IgD-negative memory B cell (primary cell): ENCODE measurements around the gene ZBTB24. TPM values are rescaled to one million over a fixed set of nuclear protein-coding genes. Genes with fewer than 3 reads are reported as not detected.

Experiments
- H3K27ac Mint-ChIP-seq, 3 donors: one replicate each; pipeline ENCODE4 v1.8.0; 2020 to 2022; ENCODE audit warnings: mild to moderate bottlenecking in 3 of 3, mixed read lengths in 3 of 3, moderate library complexity in 1 of 3
- H3K27me3 Mint-ChIP-seq: one replicate; pipeline ENCODE4 v1.8.0; 2021; ENCODE audit warnings: mixed read lengths
- H3K36me3 Mint-ChIP-seq: one replicate; pipeline ENCODE4 v1.8.0; 2020; ENCODE audit warnings: mild to moderate bottlenecking, mixed read lengths
- H3K4me1 Mint-ChIP-seq, 3 donors: one replicate each; pipeline ENCODE4 v1.8.0; 2020 to 2022; ENCODE audit warnings: mixed read lengths in 3 of 3, mild to moderate bottlenecking in 1 of 3
- H3K4me3 Mint-ChIP-seq, 4 donors: one replicate each; pipeline ENCODE4 v1.8.0; 2020 to 2022; ENCODE audit warnings: mild to moderate bottlenecking in 4 of 4, mixed read lengths in 4 of 4, moderate library complexity in 3 of 4
- H3K9me3 Mint-ChIP-seq, 3 donors: one replicate each; pipeline ENCODE4 v1.8.0; 2020 to 2021; ENCODE audit warnings: mixed read lengths in 3 of 3, mild to moderate bottlenecking in 1 of 3
- polyA plus RNA-seq: library from polyadenylated mRNA; unstranded; fragments of 300-500 nt; fragmentation: Illumina TruSeq; gene quantifications from one replicate; pipeline ENCODE4 v1.2.3, GENCODE V29; 2021

Gene ZBTB24
- polyA plus RNA-seq, 1 donor from 2014 or later: 15.5 TPM

GRCh38 chr6:109445382-109445781 is 37.6 kb downstream of the ZBTB24 start:
- Mint-ChIP-seq H3K27me3 (no peaks in the 10 kb centered on the region), H3K36me3 (no peaks in the 10 kb centered on the region), H3K4me1 (peaks cover 32 to 36% (median 34%) of the 10 kb centered on the region in 3 donors), H3K4me3 (peak overlapping the region in 1 of 4 donors; percentile 99), H3K9me3 (no peaks in the 10 kb centered on the region), H3K27ac (peak overlapping the region in 1 of 3 donors; percentile 99)

GRCh38 chr6:109443425-109443950 is 39.5 kb downstream of the ZBTB24 start:
- Mint-ChIP-seq H3K27me3 (no peaks in the 10 kb centered on the region), H3K27ac (peak overlapping the region; percentile 73 to 99 (median 73)), H3K4me3 (peak overlapping the region in 2 of 4 donors; percentile 72 to 99), H3K9me3 (no peaks in the 10 kb centered on the region), H3K4me1 (peaks cover 23 to 33% (median 30%) of the 10 kb centered on the region in 3 donors), H3K36me3 (no peaks in the 10 kb centered on the region)

- Mint-ChIP-seq H3K36me3 (no peaks in the 10 kb centered on the region), H3K9me3 (no peaks in the 10 kb centered on the region), H3K27ac (peak overlapping the region; percentile 88 to 99 (median 96)), H3K4me3 (peak overlapping the region; percentile 73 to 99 (median 92)), H3K27me3 (no peaks in the 10 kb centered on the region), H3K4me1 (peaks cover 19 to 25% (median 24%) of the 10 kb centered on the region in 3 donors)
These were observed 40.6 kb downstream of the ZBTB24 start for GRCh38 chr6:109442393-109442924.

- Mint-ChIP-seq H3K27ac (peak overlapping the region; percentile 96 to 99 (median 98)), H3K27me3 (no peaks in the 10 kb centered on the region), H3K4me1 (peaks cover 19 to 22% (median 20%) of the 10 kb centered on the region in 3 donors)
These were observed 41.8 kb downstream of the ZBTB24 start for GRCh38 chr6:109441069-109441816.

GRCh38 chr6:109440331-109441068 is 42.5 kb downstream of the ZBTB24 start, which contains the start of the genes PPIL6 and SMPD2:
Gene PPIL6 (minus strand): TSS chr6:109440628. CDS start chr6:109440590, 38 bp downstream.
Gene SMPD2 (plus strand): TSS chr6:109440724. CDS start chr6:109441122, 398 bp downstream.
- Mint-ChIP-seq H3K9me3 (no peaks in the 10 kb centered on the region), H3K27me3 (no peaks in the 10 kb centered on the region), H3K4me1 (peaks cover 19 to 22% (median 20%) of the 10 kb centered on the region in 3 donors), H3K36me3 (no peaks in the 10 kb centered on the region), H3K27ac (peak within 1 kb of the TSS; percentile 96 to 99 (median 98)), H3K4me3 (peak within 1 kb of the TSS; percentile 91 to 99 (median 94))

More at GRCh38 chr6:109441069-109441816, 41.8 kb downstream of the ZBTB24 start:
- Mint-ChIP-seq H3K36me3 (no peaks in the 10 kb centered on the region), H3K4me3 (peak overlapping the region; percentile 91 to 99 (median 94)), H3K9me3 (no peaks in the 10 kb centered on the region)

GRCh38 chr6:109436041-109436440 is 47.0 kb downstream of the ZBTB24 start:
- H3K9me3 Mint-ChIP-seq: no peaks in the 10 kb centered on the region

GRCh38 chr6:109434456-109434855 is 48.6 kb downstream of the ZBTB24 start:
- H3K36me3 Mint-ChIP-seq: peaks cover 2% of the 10 kb centered on the region
- H3K4me1 Mint-ChIP-seq: peaks cover 0 to under 1% (median 0%) of the 10 kb centered on the region in 3 donors
- peak overlapping the region in 1 of 3 donors; percentile 85 for H3K27ac Mint-ChIP-seq
- no peaks in the 10 kb centered on the region for H3K27me3 Mint-ChIP-seq
- H3K4me3 Mint-ChIP-seq: no peak overlapping the region
- no peaks in the 10 kb centered on the region for H3K9me3 Mint-ChIP-seq

More at GRCh38 chr6:109436041-109436440, 47.0 kb downstream of the ZBTB24 start:
- H3K4me1 Mint-ChIP-seq: peaks cover 1 to 7% (median 4%) of the 10 kb centered on the region in 3 donors
- H3K27ac Mint-ChIP-seq: no peak overlapping the region
- H3K36me3 Mint-ChIP-seq: no peaks in the 10 kb centered on the region
- H3K4me3 Mint-ChIP-seq: no peak overlapping the region
- no peaks in the 10 kb centered on the region for H3K27me3 Mint-ChIP-seq

- Mint-ChIP-seq H3K27ac (no peak overlapping the region), H3K36me3 (peaks cover 2% of the 10 kb centered on the region), H3K4me1 (no peaks in the 10 kb centered on the region), H3K4me3 (no peak overlapping the region), H3K9me3 (no peaks in the 10 kb centered on the region), H3K27me3 (peaks cover 2% of the 10 kb centered on the region)
These were observed 53.5 kb downstream of the ZBTB24 start for GRCh38 chr6:109429496-109429895.

- peaks cover 0 to 1% (median 0%) of the 10 kb centered on the region in 3 donors for H3K4me1 Mint-ChIP-seq
- H3K4me3 Mint-ChIP-seq: no peak overlapping the region
- H3K9me3 Mint-ChIP-seq: no peaks in the 10 kb centered on the region
- peaks cover 2% of the 10 kb centered on the region for H3K27me3 Mint-ChIP-seq
- peaks cover 2% of the 10 kb centered on the region for H3K36me3 Mint-ChIP-seq
- no peak overlapping the region for H3K27ac Mint-ChIP-seq
These were observed 54.0 kb downstream of the ZBTB24 start for GRCh38 chr6:109428889-109429477.

GRCh38 chr6:109424946-109425345 is 58.1 kb downstream of the ZBTB24 start:
- H3K4me3 Mint-ChIP-seq: peak overlapping the region in 1 of 4 donors; percentile 68
- peaks cover 0 to 3% (median 0%) of the 10 kb centered on the region in 3 donors for H3K4me1 Mint-ChIP-seq
- H3K27ac Mint-ChIP-seq: no peak overlapping the region
- no peaks in the 10 kb centered on the region for H3K9me3 Mint-ChIP-seq
- H3K36me3 Mint-ChIP-seq: peaks cover 2% of the 10 kb centered on the region
- H3K27me3 Mint-ChIP-seq: peaks cover 2% of the 10 kb centered on the region

- no peaks in the 10 kb centered on the region for H3K9me3 Mint-ChIP-seq
- H3K36me3 Mint-ChIP-seq: peaks cover 2% of the 10 kb centered on the region
- H3K27ac Mint-ChIP-seq: no peak overlapping the region
- no peak overlapping the region for H3K4me3 Mint-ChIP-seq
- H3K27me3 Mint-ChIP-seq: no peaks in the 10 kb centered on the region
- H3K4me1 Mint-ChIP-seq: peaks cover 0 to 3% (median 0%) of the 10 kb centered on the region in 3 donors
These were observed 61.8 kb downstream of the ZBTB24 start for GRCh38 chr6:109421184-109421583.

GRCh38 chr6:109420751-109421150 is 62.3 kb downstream of the ZBTB24 start:
- Mint-ChIP-seq H3K4me1 (peaks cover 0 to 3% (median 0%) of the 10 kb centered on the region in 3 donors), H3K27ac (no peak overlapping the region), H3K4me3 (no peak overlapping the region), H3K27me3 (no peaks in the 10 kb centered on the region), H3K36me3 (peaks cover 2% of the 10 kb centered on the region), H3K9me3 (no peaks in the 10 kb centered on the region)

GRCh38 chr6:109417646-109418045 is 65.4 kb downstream of the ZBTB24 start:
- H3K4me1 Mint-ChIP-seq: no peaks in the 10 kb centered on the region
- H3K27me3 Mint-ChIP-seq: no peaks in the 10 kb centered on the region
- no peak overlapping the region for H3K4me3 Mint-ChIP-seq
- H3K9me3 Mint-ChIP-seq: peaks cover 0 to 6% (median 0%) of the 10 kb centered on the region in 3 donors
- peaks cover 5% of the 10 kb centered on the region for H3K36me3 Mint-ChIP-seq
- no peak overlapping the region for H3K27ac Mint-ChIP-seq
